IMR-90 (cell line): Measurements from ENCODE around the gene RAB40C. TPM values are rescaled to one million over a fixed set of nuclear protein-coding genes. Genes with fewer than 3 reads are reported as not detected.
A peak's percentile ranks its signal among the peaks of the same experiment; 100 is the strongest.

ENCODE experiments used
- ATAC-seq: fragments of 200-7000 bp; cut with Tn5 transposase; 2 replicates; pipeline ENCODE4 v1.9.1; 2020; ENCODE audit warnings: low read depth, mild to moderate bottlenecking, moderate library complexity
- BruUV-seq: library from RNA; stranded (reverse); fragments of 400-500 nt; replicated peaks from 2 replicates; lab custom pipeline; 2021; lab: Mats Ljungman, UMichigan
- CTCF ChIA-PET: fragments of 300-600 bp; formaldehyde crosslinking; extraction: SDS; loops from one replicate; lab custom pipeline; 2021; ENCODE audit warnings: antibody characterized with exemption; lab: Yijun Ruan, JAX
- POLR2A ChIA-PET: fragments of 300-600 bp; sonication (Branson Sonifier 250); formaldehyde crosslinking; loops from one replicate; lab custom pipeline; 2022; ENCODE audit warnings: antibody characterized with exemption; ENCODE audit not compliant: unreplicated experiment; lab: Charles Lee
- DNase-seq: peaks from one replicate; pipeline ENCODE4 v3.0.0; 2013
- H2AFZ ChIP-seq: replicated peaks from 2 replicates; pipeline ENCODE3; 2013; ENCODE audit warnings: low read length, mild to moderate bottlenecking; ENCODE audit not compliant: poor library complexity
- H2AK5ac ChIP-seq: 2 replicates; pipeline ENCODE4 v1.6.1; 2013; ENCODE audit warnings: low read depth, low read length, inconsistent platforms
- H2AK9ac ChIP-seq: replicated peaks from 2 replicates; pipeline ENCODE3; 2013; ENCODE audit warnings: mild to moderate bottlenecking, low read depth, low read length, moderate library complexity; ENCODE audit not compliant: poor library complexity
- H2BK120ac ChIP-seq: 2 replicates; pipeline ENCODE4 v1.6.1; 2013; ENCODE audit warnings: low read depth, low read length, inconsistent platforms
- H2BK15ac ChIP-seq: 3 replicates; pipeline ENCODE4 v1.6.1; 2013; ENCODE audit warnings: low read depth, low read length, inconsistent platforms
- H2BK20ac ChIP-seq: 2 replicates; pipeline ENCODE4 v1.6.1; 2013; ENCODE audit warnings: low read depth, mild to moderate bottlenecking, inconsistent platforms, low read length, moderate library complexity
- H2BK5ac ChIP-seq: 2 replicates; pipeline ENCODE4 v1.6.1; 2013; ENCODE audit warnings: mild to moderate bottlenecking, low read depth, low read length, inconsistent platforms; ENCODE audit not compliant: poor library complexity, severe bottlenecking
- H3K14ac ChIP-seq: replicated peaks from 2 replicates; pipeline ENCODE4 v1.6.1; 2013; ENCODE audit warnings: low read depth, low read length, inconsistent platforms
- H3K18ac ChIP-seq: 2 replicates; pipeline ENCODE4 v1.6.1; 2013; ENCODE audit warnings: low read depth, low read length, control low read depth
- H3K23ac ChIP-seq: 2 replicates; pipeline ENCODE4 v1.6.1; 2013; ENCODE audit warnings: low read depth, low read length, inconsistent platforms
- H3K27ac ChIP-seq: 2 replicates; pipeline ENCODE4 v1.5.1; 2013; ENCODE audit warnings: mild to moderate bottlenecking, control low read depth, low read length; ENCODE audit not compliant: insufficient read depth
- H3K27me3 ChIP-seq: 2 replicates; pipeline ENCODE4 v1.6.1; 2013; ENCODE audit warnings: low read length; ENCODE audit not compliant: control insufficient read depth, insufficient read depth
- H3K36me3 ChIP-seq: 2 replicates; pipeline ENCODE4 v1.6.1; 2013; ENCODE audit warnings: low read length, mixed read lengths; ENCODE audit not compliant: control insufficient read depth, insufficient read depth
- H3K4ac ChIP-seq: 2 replicates; pipeline ENCODE4 v1.6.1; 2013; ENCODE audit warnings: low read depth, low read length, inconsistent platforms
- H3K4me1 ChIP-seq: 2 replicates; pipeline ENCODE4 v1.6.1; 2013; ENCODE audit warnings: low read length, mixed read lengths; ENCODE audit not compliant: control insufficient read depth, insufficient read depth
- H3K4me2 ChIP-seq: 2 replicates; pipeline ENCODE4 v1.6.1; 2013; ENCODE audit warnings: low read depth, mild to moderate bottlenecking, control low read depth, low read length, moderate library complexity
- H3K4me3 ChIP-seq: 2 replicates; pipeline ENCODE4 v1.5.1; 2013; ENCODE audit warnings: low read depth, mild to moderate bottlenecking, control low read depth, low read length, moderate library complexity; ENCODE audit not compliant: insufficient read depth
- H3K56ac ChIP-seq: 2 replicates; pipeline ENCODE4 v1.6.1; 2013; ENCODE audit warnings: low read length, inconsistent platforms; ENCODE audit not compliant: insufficient read depth; ENCODE audit errors: extremely low read depth
- H3K79me1 ChIP-seq, 2 experiments: 2 replicates each; pipeline ENCODE4 v1.6.1; 2013; ENCODE audit warnings: low read length in 2 of 2, inconsistent platforms in 1 of 2, low read depth in 1 of 2
- H3K9ac ChIP-seq: 2 replicates; pipeline ENCODE4 v1.6.1; 2013; ENCODE audit warnings: low read depth, low read length, control low read depth
- H3K9me1 ChIP-seq: 2 replicates; pipeline ENCODE4 v1.6.1; 2013; ENCODE audit warnings: low read length, inconsistent platforms; ENCODE audit not compliant: insufficient read depth
- H3K9me3 ChIP-seq: 2 replicates; pipeline ENCODE4 v1.6.1; 2013; ENCODE audit warnings: low read length; ENCODE audit not compliant: control insufficient read depth, insufficient read depth
- H4K20me1 ChIP-seq: 2 replicates; pipeline ENCODE4 v1.6.1; 2013; ENCODE audit warnings: low read length, inconsistent platforms; ENCODE audit not compliant: insufficient read depth
- H4K5ac ChIP-seq: 2 replicates; pipeline ENCODE4 v1.6.1; 2013; ENCODE audit warnings: mild to moderate bottlenecking, low read depth, low read length, control low read depth
- H4K8ac ChIP-seq, 2 experiments: 2 replicates each; pipeline ENCODE4 v1.6.1; 2013; ENCODE audit warnings: low read depth in 2 of 2, low read length in 2 of 2, control low read depth in 1 of 2, inconsistent platforms in 1 of 2
- H4K91ac ChIP-seq: 2 replicates; pipeline ENCODE4 v1.6.1; 2013; ENCODE audit warnings: low read depth, low read length, inconsistent platforms; ENCODE audit not compliant: insufficient read depth
- FOS ChIP-seq: fragments of 150-350 bp; IDR thresholded peaks from 2 replicates; pipeline ENCODE4 v1.6.1; 2016; ENCODE audit warnings: low read depth, low read length
- MAFK ChIP-seq: IDR thresholded peaks from 2 replicates; pipeline ENCODE4 v1.6.1; 2012; ENCODE audit warnings: low read depth, low read length, improper control_type of control experiment
- MAZ ChIP-seq: IDR thresholded peaks from 2 replicates; pipeline ENCODE4 v1.6.1; 2012; ENCODE audit warnings: low read depth, mild to moderate bottlenecking, low read length, improper control_type of control experiment, moderate library complexity, borderline replicate concordance
- MXI1 ChIP-seq: IDR thresholded peaks from 2 replicates; pipeline ENCODE4 v1.6.1; 2012; ENCODE audit warnings: low read depth, mild to moderate bottlenecking, low read length, moderate library complexity, borderline replicate concordance
- NFE2L2 ChIP-seq: fragments of 150-350 bp; IDR thresholded peaks from 2 replicates; pipeline ENCODE4 v1.6.1; 2016; ENCODE audit warnings: low read depth, mild to moderate bottlenecking, low read length
- RAD21 ChIP-seq: IDR thresholded peaks from 2 replicates; pipeline ENCODE4 v1.6.1; 2012; ENCODE audit warnings: low read length, improper control_type of control experiment
- RCOR1 ChIP-seq: IDR thresholded peaks from 2 replicates; pipeline ENCODE4 v1.6.1; 2012; ENCODE audit warnings: mild to moderate bottlenecking, low read length, improper control_type of control experiment; ENCODE audit not compliant: insufficient replicate concordance
- USF2 ChIP-seq: fragments of 150-350 bp; IDR thresholded peaks from 2 replicates; pipeline ENCODE4 v1.6.1; 2017; ENCODE audit warnings: mild to moderate bottlenecking, antibody characterized with exemption, low read length, low read depth
- WGBS, 2 experiments: methylation state at CpG; one replicate each; pipeline versions ENCODE4 v1.1.5 to v1.1.7; 2013; ENCODE audit warnings: missing lambda C conversion rate in 2 of 2; ENCODE audit not compliant: insufficient read length in 1 of 2; ENCODE audit errors: extremely low coverage in 2 of 2; 5-methylcytosine and 5-hydroxymethylcytosine counted together
- dilution Hi-C: fragments of 300-500 bp; cut with HindIII; formaldehyde crosslinking; loops from one replicate; pipeline ENCODE4 v1.14.3; 2018; ENCODE audit warnings: low sequenced_read_pairs; ENCODE audit not compliant: unreplicated experiment
- in situ Hi-C: fragments of 300-500 bp; cut with MboI; formaldehyde crosslinking; loops from 3 replicates; pipeline ENCODE4 v1.14.3; 2019; ENCODE audit warnings: low sequenced_read_pairs, inconsistent platforms, mixed read lengths
- intact Hi-C: fragments of 100-400 bp; cut with micrococcal nuclease; formaldehyde crosslinking; loops from 2 replicates; pipeline ENCODE4 v1.10.0; 2022
- polyA plus RNA-seq, 3 experiments: library from polyadenylated mRNA; depleted of rRNA; stranded (reverse); fragments of >200 nt; gene quantifications; 2 replicates each; pipeline ENCODE4 v1.2.3, GENCODE V29; 2012; ENCODE audit warnings: low replicate concordance in 1 of 3
- total RNA-seq: library from RNA; depleted of rRNA; stranded (reverse); fragments of >200 nt; gene quantifications from 2 replicates; pipeline ENCODE4 v1.2.3, GENCODE V29; 2012

The RAB40C gene
- total and polyA plus RNA-seq, 2 of the 4 experiments (the other 2 are of a cell fraction) = 6.8 to 13.7 TPM

GRCh38 chr16:637081-638018, 47.5 kb downstream of the RAB40C start:
- POLR2A ChIA-PET = no interaction called here
- in situ Hi-C loops = no loop called here
- H3K9me1 ChIP-seq = peaks cover 8% of the 10 kb centered on the region; the same call in 1 of the 2 replicates

More at GRCh38 chr16:637081-638018, 47.5 kb downstream of the RAB40C start:
- no peak overlapping the region for H2BK15ac ChIP-seq
- intact Hi-C loops (loop anchor here (2.0 to 5.0 kb wide), 2 partner anchors 49 to 110 kb away; partner anchors contain the start of gene CAPN15), dilution Hi-C loops (no loop called here)
- WGBS, 2 experiments = 29% methylated on average over 15 of the region's 53 CpGs; no CpG with 5 or more reads in 1 of the 2 experiments
- H3K14ac ChIP-seq = no peak overlapping the region
- no TSS peak for BruUV-seq
- H3K56ac ChIP-seq = no peak overlapping the region
- CTCF ChIA-PET = no interaction called here
- H3K27me3 ChIP-seq = no peaks in the 10 kb centered on the region
- peak overlapping the region; percentile 32; the same call in 1 of the 2 replicates for H4K5ac ChIP-seq
- H4K8ac ChIP-seq = peak overlapping the region in 1 of 2 experiments; percentile 70; a peak in 1 of 4 replicates
- H3K36me3 ChIP-seq = peaks cover 12% of the 10 kb centered on the region; the same call in 1 of the 2 replicates
- no peaks in the 10 kb centered on the region for H3K9me3 ChIP-seq
- H2AFZ ChIP-seq = peak overlapping the region; percentile 100
- H2BK120ac ChIP-seq = no peak overlapping the region
- peaks cover 0 to 27% of the 10 kb centered on the region in 2 experiments; a peak in 2 of 4 replicates for H3K79me1 ChIP-seq
- no peak overlapping the region for H3K18ac ChIP-seq
- peak overlapping the region; percentile 89 for H3K4me2 ChIP-seq
- no peak overlapping the region for H2BK20ac ChIP-seq
- H2BK5ac ChIP-seq = peak overlapping the region; percentile 97
- DNase-seq (peak; percentile 81), ATAC-seq (peak; percentile 70)
- peak overlapping the region; percentile 93; the same call in 1 of the 2 replicates for H3K9ac ChIP-seq
- no peak overlapping the region for H4K91ac ChIP-seq
- H3K4me1 ChIP-seq = peaks cover 11% of the 10 kb centered on the region
- H3K4ac ChIP-seq = peak overlapping the region; percentile 69
- no peak overlapping the region; the same call in 1 of the 2 replicates for H3K27ac ChIP-seq
- peak overlapping the region; percentile 47 for H2AK9ac ChIP-seq
- H4K20me1 ChIP-seq = peaks cover 4% of the 10 kb centered on the region
- H3K4me3 ChIP-seq = peak overlapping the region; percentile 97
- H2AK5ac ChIP-seq = 0 out of 2 replicates have a peak overlapping the region, but pooled peaks have one; percentile 11
- no peak overlapping the region for H3K23ac ChIP-seq
- TF ChIP-seq RAD21 (no peak), USF2 (no peak), NFE2L2 (no peak), MAFK (no peak), FOS (no peak), RCOR1 (no peak), MXI1 (no peak), MAZ (no peak)
